ENCODE data around the gene NSDHL.
"Not testable (repeated sequence)": the region's sequence is repeated elsewhere in the genome, so short reads cannot be mapped to it uniquely, and the experiment has no call there.

The NSDHL gene

DNA sequence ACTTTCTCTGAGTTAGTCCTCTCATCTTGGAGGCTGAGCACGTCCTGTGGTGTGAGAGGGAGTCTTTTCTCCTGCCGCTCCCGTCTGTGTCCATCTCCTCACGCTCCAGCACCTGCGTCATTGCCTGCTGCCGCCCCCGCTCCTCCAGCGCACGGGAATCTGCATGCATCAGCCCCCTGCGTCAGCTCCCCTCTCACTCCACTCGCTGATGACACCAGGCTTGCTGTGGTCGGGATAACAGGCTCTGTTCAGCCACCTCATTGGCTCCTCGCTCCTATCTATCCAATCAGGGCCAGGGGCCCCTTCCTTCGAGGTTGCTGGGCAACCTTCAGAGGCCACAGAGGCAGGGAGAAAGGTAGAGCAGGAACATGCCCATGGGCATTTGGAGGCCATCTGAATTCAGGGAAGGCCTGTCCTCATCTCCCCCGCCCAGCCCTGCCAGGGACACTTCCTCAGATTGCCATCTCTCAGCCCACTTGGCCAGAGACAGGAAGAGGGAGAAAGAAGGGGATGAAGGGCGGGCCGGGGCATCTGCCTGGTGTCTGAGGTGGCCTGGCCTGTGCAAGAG is 76.3 kb downstream of the NSDHL start:
- no peaks in the 10 kb centered on the region for H3K9me3 Mint-ChIP-seq
- H3K27me3 Mint-ChIP-seq: peaks cover 33% of the 10 kb centered on the region
- no peak overlapping the region for H3K4me3 Mint-ChIP-seq
- H3K36me3 Mint-ChIP-seq (ENCODE audit: low read depth): no peaks in the 10 kb centered on the region
- H3K4me1 Mint-ChIP-seq (ENCODE audit: low read depth): no peaks in the 10 kb centered on the region
- no peak for DNase-seq
- no peak overlapping the region for H3K27ac Mint-ChIP-seq

- H3K36me3 Mint-ChIP-seq (ENCODE audit: low read depth): no peaks in the 10 kb centered on the region
- H3K4me1 Mint-ChIP-seq (ENCODE audit: low read depth): no peaks in the 10 kb centered on the region
- H3K4me3 Mint-ChIP-seq: no peak overlapping the region
- peaks cover 26% of the 10 kb centered on the region for H3K27me3 Mint-ChIP-seq
- no peak overlapping the region for H3K27ac Mint-ChIP-seq
- H3K9me3 Mint-ChIP-seq: no peaks in the 10 kb centered on the region
- no peak for DNase-seq
These were observed 77.6 kb downstream of the NSDHL start for GRCh38 chrX:152908486-152908885.

GRCh38 chrX:152910018-152910417 is 79.2 kb downstream of the NSDHL start:
- not testable (repeated sequence) for H3K27ac Mint-ChIP-seq; H3K9me3 Mint-ChIP-seq; DNase-seq; H3K4me1 Mint-ChIP-seq (ENCODE audit: low read depth); H3K36me3 Mint-ChIP-seq (ENCODE audit: low read depth); H3K4me3 Mint-ChIP-seq
- peaks cover 14% of the 10 kb centered on the region for H3K27me3 Mint-ChIP-seq

DNA sequence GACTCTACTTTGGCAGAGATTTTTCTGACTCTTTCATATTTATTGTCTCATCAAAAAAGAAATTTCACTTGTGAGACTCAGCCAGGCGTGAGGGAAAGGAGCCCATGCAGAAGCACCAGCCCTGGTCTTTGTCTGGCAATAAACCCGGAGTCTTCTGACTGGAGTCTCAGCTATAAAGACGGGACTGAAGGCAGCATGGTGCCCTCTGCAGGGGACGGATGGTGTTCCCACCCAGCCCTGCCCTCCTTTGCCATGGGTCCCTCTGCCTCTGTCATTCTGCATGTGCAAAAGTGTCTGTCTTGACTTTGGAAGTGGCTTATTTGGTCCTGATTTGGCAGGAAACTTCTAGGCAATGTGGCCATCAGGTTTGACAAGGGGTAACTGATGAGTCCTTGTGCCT is 81.2 kb downstream of the NSDHL start:
- no peaks in the 10 kb centered on the region for H3K36me3 Mint-ChIP-seq (ENCODE audit: low read depth)
- H3K4me1 Mint-ChIP-seq (ENCODE audit: low read depth): no peaks in the 10 kb centered on the region
- peaks cover 12% of the 10 kb centered on the region for H3K27me3 Mint-ChIP-seq
- no peaks in the 10 kb centered on the region for H3K9me3 Mint-ChIP-seq
- no peak overlapping the region for H3K4me3 Mint-ChIP-seq
- no peak overlapping the region for H3K27ac Mint-ChIP-seq
- no peak for DNase-seq

GRCh38 chrX:152912641-152913040 is 81.8 kb downstream of the NSDHL start:
- Mint-ChIP-seq H3K27me3 (peaks cover 12% of the 10 kb centered on the region), H3K4me1 (ENCODE audit: low read depth) (no peaks in the 10 kb centered on the region), H3K4me3 (no peak overlapping the region), H3K9me3 (no peaks in the 10 kb centered on the region), H3K36me3 (ENCODE audit: low read depth) (no peaks in the 10 kb centered on the region), H3K27ac (no peak overlapping the region)
- no peak for DNase-seq

GRCh38 chrX:152913346-152913745 is 82.5 kb downstream of the NSDHL start:
- DNase-seq: no peak
- no peaks in the 10 kb centered on the region for H3K9me3 Mint-ChIP-seq
- no peaks in the 10 kb centered on the region for H3K4me1 Mint-ChIP-seq (ENCODE audit: low read depth)
- H3K36me3 Mint-ChIP-seq (ENCODE audit: low read depth): no peaks in the 10 kb centered on the region
- H3K4me3 Mint-ChIP-seq: no peak overlapping the region
- no peak overlapping the region for H3K27ac Mint-ChIP-seq
- peaks cover 11% of the 10 kb centered on the region for H3K27me3 Mint-ChIP-seq

DNA sequence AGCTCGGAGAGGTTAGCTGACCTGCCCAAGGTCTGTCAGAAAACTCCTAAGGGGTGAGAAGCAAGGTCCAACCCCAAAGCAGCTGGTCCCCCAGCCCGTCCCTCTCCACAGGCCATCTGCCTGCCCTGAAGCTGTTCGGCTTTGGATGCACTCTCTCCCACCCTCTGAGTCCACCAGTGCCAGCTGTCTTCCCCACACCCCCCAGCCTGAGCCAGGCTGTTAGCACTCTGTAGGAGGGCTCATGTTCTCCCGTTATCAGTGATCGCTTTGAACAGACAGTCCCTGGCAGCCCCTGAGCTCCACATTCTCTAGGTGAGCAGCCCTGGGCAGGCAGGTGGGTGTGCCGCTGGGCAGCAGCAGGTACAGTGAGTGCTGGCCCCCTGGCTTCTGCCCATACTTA is 83.0 kb downstream of the NSDHL start:
- H3K27me3 Mint-ChIP-seq: peaks cover 14% of the 10 kb centered on the region
- H3K9me3 Mint-ChIP-seq: no peaks in the 10 kb centered on the region
- no peak for DNase-seq
- H3K36me3 Mint-ChIP-seq (ENCODE audit: low read depth): no peaks in the 10 kb centered on the region
- no peak overlapping the region for H3K27ac Mint-ChIP-seq
- H3K4me1 Mint-ChIP-seq (ENCODE audit: low read depth): no peaks in the 10 kb centered on the region
- H3K4me3 Mint-ChIP-seq: no peak overlapping the region

DNA sequence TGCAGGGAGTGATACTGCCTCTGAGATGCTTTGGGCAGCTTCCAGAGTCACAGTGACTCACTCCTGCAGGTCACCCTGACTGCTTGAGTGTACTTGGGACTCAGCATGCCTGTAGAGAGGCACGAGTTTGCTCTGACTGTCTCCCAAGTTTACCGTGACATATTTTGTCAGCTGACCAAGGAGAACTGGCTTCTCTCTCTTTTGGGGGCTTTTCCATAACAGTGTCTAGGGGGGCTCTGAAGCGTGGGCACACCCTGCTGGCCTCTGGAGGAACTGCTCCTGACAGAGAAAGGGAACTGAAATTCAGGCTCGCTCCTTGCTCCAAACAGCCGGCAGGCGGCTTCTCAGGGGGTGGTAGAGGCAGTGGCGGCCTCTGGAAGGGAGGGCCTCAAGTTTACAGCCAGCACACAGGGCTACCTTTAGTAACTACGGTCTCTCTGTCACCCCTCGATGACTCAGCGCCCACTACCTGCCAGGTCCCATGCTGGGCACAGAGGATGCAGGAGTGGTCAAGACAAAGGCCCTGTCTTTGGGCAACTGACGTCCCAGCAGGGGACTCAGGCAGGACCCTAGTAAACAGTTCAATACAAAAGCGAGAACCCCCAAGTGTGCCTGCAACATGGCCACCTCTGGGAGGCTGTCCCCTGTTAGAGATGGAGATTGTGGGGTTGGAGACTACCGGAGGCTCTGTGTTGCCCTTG is 84.8 kb downstream of the NSDHL start:
- H3K4me1 Mint-ChIP-seq (ENCODE audit: low read depth): no peaks in the 10 kb centered on the region
- peaks cover 17% of the 10 kb centered on the region for H3K27me3 Mint-ChIP-seq
- no peaks in the 10 kb centered on the region for H3K9me3 Mint-ChIP-seq
- no peaks in the 10 kb centered on the region for H3K36me3 Mint-ChIP-seq (ENCODE audit: low read depth)
- no peak overlapping the region for H3K27ac Mint-ChIP-seq
- DNase-seq: no peak
- H3K4me3 Mint-ChIP-seq: no peak overlapping the region

DNA sequence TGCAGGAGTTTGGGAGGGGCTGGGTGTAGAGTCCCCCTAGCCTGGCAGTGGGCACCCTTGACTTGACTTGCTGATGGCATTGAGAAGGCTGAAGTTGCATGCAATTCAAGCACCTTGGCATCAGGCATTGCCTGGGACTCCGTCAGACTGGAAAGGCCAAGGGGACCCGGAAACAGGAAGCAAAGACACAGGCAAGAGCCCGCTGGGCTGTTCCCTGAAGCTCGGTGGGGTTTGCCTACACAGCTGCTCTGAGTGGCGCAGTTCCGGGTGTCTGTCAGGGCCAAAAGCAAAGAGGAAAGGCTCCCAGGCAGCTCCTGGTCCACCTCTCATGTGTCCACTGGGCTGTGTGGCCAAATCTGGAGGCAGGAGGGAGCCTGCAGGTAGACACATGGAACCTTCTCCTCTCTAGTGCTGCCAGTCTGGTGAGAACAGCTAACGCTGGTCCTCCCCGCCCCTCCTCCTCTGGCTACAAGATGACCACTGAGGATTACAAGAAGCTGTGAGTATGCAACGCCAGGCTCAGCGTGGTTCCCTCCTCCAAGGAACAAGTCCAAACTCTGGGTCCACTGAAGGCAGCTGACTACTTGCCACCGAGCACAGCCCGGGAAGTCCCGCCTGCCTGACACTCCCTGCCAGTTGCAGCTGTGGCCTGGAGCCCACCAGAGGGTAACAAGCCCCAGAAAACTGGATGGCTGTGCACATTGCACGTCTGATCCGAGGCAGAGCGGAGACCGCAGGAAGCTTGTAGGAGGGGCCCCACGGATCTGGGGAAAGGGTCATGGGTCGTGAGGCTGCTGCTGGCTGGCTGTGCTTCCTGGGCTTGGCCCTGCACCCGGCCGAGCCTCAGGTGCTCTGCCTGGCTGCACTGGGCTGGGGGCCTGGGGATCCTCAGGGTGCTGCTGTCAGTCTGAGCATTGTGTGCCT is 87.1 kb downstream of the NSDHL start:
- no peak for DNase-seq
- Mint-ChIP-seq H3K9me3 (no peaks in the 10 kb centered on the region), H3K36me3 (ENCODE audit: low read depth) (no peaks in the 10 kb centered on the region), H3K4me1 (ENCODE audit: low read depth) (peaks cover 6% of the 10 kb centered on the region), H3K4me3 (no peak overlapping the region), H3K27me3 (peaks cover 17% of the 10 kb centered on the region), H3K27ac (no peak overlapping the region)

- peaks cover 8% of the 10 kb centered on the region for H3K4me1 Mint-ChIP-seq (ENCODE audit: low read depth)
- H3K9me3 Mint-ChIP-seq: no peaks in the 10 kb centered on the region
- no peak overlapping the region for H3K4me3 Mint-ChIP-seq
- no peak overlapping the region for H3K27ac Mint-ChIP-seq
- no peaks in the 10 kb centered on the region for H3K36me3 Mint-ChIP-seq (ENCODE audit: low read depth)
- DNase-seq: no peak
- H3K27me3 Mint-ChIP-seq: peaks cover 17% of the 10 kb centered on the region
These were observed 87.8 kb downstream of the NSDHL start for GRCh38 chrX:152918707-152919106.

Measured in activated T-cell treated with anti-CD3 and anti-CD28 coated beads, Interleukin-2, amount 50 U/mL, for 24 hours (primary cell).